Activated CD4-positive, alpha-beta memory T cell treated with anti-CD3 and anti-CD28 coated beads, Interleukin-2, amount 10 ng/mL, durations not matched to agents 7 days and 5 days (primary cell): ENCODE results near the gene INF2. TPM values are rescaled to one million over a fixed set of nuclear protein-coding genes. Genes with fewer than 3 reads are reported as not detected.

Source experiments
- CTCF ChIA-PET: fragments of 350-600 bp; sonication (Branson Sonifier 250); formaldehyde crosslinking; loops from one replicate; lab custom pipeline; 2021; ENCODE audit warnings: antibody characterized with exemption, inconsistent platforms; lab: Charles Lee
- POLR2A ChIA-PET: fragments of 350-600 bp; sonication (Branson Sonifier 250); formaldehyde crosslinking; loops from one replicate; lab custom pipeline; 2021; ENCODE audit warnings: antibody characterized with exemption; lab: Charles Lee
- DNase-seq: peaks from one replicate; pipeline ENCODE4 v3.0.0-alpha.2; 2020
- H3K27ac Mint-ChIP-seq: one replicate; pipeline ENCODE4 v1.8.0; 2021; ENCODE audit warnings: mild to moderate bottlenecking, mixed read lengths
- H3K27me3 Mint-ChIP-seq: one replicate; pipeline ENCODE4 v1.8.0; 2021; ENCODE audit warnings: mixed read lengths
- H3K36me3 Mint-ChIP-seq: one replicate; pipeline ENCODE4 v1.8.0; 2021; ENCODE audit warnings: low read depth, mixed read lengths
- H3K4me1 Mint-ChIP-seq: one replicate; pipeline ENCODE4 v1.8.0; 2021; ENCODE audit warnings: mixed read lengths
- H3K4me3 Mint-ChIP-seq: one replicate; pipeline ENCODE4 v1.8.0; 2021; ENCODE audit warnings: mild to moderate bottlenecking, mixed read lengths
- H3K9me3 Mint-ChIP-seq: one replicate; pipeline ENCODE4 v1.8.0; 2021; ENCODE audit warnings: mixed read lengths
- total RNA-seq, 2 experiments: library from RNA; stranded (reverse); gene quantifications; one replicate each; pipeline ENCODE4 v1.2.3, GENCODE V29; 2021

INF2 gene
- total RNA-seq, 2 experiments from 2014 or later: 120 to 132 TPM

DNA sequence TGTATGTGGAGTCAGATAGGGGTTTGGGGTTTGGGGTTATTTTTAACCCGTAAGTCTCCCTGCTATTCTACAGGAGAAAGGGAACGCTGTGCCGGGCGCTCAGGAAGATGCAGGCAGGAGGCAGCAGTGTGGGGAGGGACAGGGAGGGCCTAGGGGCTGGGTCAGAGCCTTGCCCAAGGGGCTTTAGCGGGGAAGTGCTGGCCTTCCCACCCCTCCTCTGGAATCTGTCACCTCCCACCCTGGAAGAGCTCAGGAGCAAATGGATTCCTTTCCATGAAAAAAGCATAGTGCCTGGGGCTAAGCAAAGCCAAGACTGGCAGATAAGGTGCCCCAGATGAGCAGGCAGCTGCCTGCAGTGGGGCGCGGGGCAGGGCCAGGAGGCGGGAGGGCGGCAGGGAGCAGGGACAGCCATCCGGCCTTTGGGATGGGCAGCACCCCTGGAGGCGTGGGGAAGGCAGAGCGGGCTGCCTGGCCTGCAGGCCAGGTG lies 7.3 kb upstream of the INF2 start:
- DNase-seq: no peak
- Mint-ChIP-seq H3K27ac (no peak overlapping the region), H3K4me1 (peaks cover 43% of the 10 kb centered on the region), H3K9me3 (no peaks in the 10 kb centered on the region), H3K4me3 (no peak overlapping the region), H3K36me3 (no peaks in the 10 kb centered on the region), H3K27me3 (peaks cover 2% of the 10 kb centered on the region)
- ChIA-PET POLR2A (no interaction called here), CTCF (no interaction called here)

- ChIA-PET CTCF (interaction anchor here (1.3 kb wide), 1 partner anchor 18 kb away, joined by 4 read pairs; no protein-coding TSS in a partner anchor), POLR2A (interaction anchor here (1.2 kb wide), 2 partner anchors 11 to 68 kb away, joined by 3 read pairs; no protein-coding TSS in a partner anchor)
- Mint-ChIP-seq H3K9me3 (no peaks in the 10 kb centered on the region), H3K4me3 (no peak overlapping the region), H3K36me3 (no peaks in the 10 kb centered on the region), H3K4me1 (peaks cover 48% of the 10 kb centered on the region), H3K27me3 (peaks cover 2% of the 10 kb centered on the region), H3K27ac (no peak overlapping the region)
- DNase-seq: no peak
Observed at GRCh38 chr14:104683653-104684448, 5.6 kb upstream of the INF2 start.

- H3K9me3 Mint-ChIP-seq: no peaks in the 10 kb centered on the region
- no peak overlapping the region for H3K4me3 Mint-ChIP-seq
- no peak for DNase-seq
- no peaks in the 10 kb centered on the region for H3K36me3 Mint-ChIP-seq
- POLR2A ChIA-PET: interaction anchor here (1.2 to 1.4 kb wide), 2 partner anchors 10 kb away, joined by 3 to 9 read pairs; no protein-coding TSS in a partner anchor
- no peak overlapping the region for H3K27ac Mint-ChIP-seq
- H3K4me1 Mint-ChIP-seq: peaks cover 47% of the 10 kb centered on the region
- CTCF ChIA-PET: interaction anchor here (0.9 to 1.3 kb wide), 2 partner anchors 19 to 25 kb away, joined by 4 read pairs; no protein-coding TSS in a partner anchor
- H3K27me3 Mint-ChIP-seq: peaks cover 2% of the 10 kb centered on the region
Observed at GRCh38 chr14:104684449-104684821, 5.0 kb upstream of the INF2 start.

DNA sequence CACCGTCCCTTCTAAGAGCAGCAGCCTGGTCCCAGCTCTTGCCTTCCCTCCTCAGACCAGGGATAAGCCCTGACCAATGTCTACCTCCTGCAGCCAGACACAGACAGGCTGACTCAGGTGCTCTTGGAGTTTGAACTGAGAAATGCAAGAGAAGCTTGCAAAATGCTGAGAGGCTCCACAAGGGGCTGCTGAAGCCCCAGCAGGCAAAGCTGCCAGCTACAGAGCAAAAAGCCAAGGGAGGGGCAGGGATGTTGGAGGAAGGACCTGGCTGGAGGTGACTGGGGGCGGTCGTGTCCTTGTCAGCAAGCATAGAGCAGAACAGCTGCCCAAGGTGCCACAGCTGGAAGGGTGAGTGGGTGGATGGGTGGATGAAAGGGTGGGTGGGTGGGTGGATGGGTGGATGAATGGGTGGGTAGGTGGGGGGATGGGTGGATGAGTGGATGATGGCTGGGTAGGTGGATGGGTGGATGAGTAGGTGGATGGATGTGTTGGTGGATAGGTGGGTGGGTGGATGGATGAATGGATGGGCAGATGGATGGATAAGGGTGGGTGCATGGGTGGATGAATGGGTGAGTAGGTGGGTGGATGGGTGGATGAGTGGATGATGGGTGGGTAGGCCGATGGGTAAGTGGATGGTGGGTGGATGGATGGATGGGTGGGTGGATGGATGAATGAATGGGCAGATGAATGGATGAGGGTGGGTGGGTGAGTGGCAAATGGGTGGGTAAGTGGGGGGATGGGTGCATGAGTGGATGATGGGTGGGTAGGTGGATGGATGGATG lies 4.0 kb upstream of the INF2 start:
- ChIA-PET POLR2A (interaction anchor here (1.4 kb wide), 1 partner anchor 9 kb away, joined by 9 read pairs; no protein-coding TSS in a partner anchor), CTCF (interaction anchor here (0.9 to 1.3 kb wide), 2 partner anchors 20 to 24 kb away, joined by 4 read pairs; no protein-coding TSS in a partner anchor)
- Mint-ChIP-seq H3K27me3 (peaks cover 2% of the 10 kb centered on the region), H3K4me1 (peaks cover 45% of the 10 kb centered on the region), H3K36me3 (no peaks in the 10 kb centered on the region), H3K4me3 (no peak overlapping the region), H3K27ac (peak overlapping the region; percentile 42), H3K9me3 (no peaks in the 10 kb centered on the region)
- no peak for DNase-seq

DNA sequence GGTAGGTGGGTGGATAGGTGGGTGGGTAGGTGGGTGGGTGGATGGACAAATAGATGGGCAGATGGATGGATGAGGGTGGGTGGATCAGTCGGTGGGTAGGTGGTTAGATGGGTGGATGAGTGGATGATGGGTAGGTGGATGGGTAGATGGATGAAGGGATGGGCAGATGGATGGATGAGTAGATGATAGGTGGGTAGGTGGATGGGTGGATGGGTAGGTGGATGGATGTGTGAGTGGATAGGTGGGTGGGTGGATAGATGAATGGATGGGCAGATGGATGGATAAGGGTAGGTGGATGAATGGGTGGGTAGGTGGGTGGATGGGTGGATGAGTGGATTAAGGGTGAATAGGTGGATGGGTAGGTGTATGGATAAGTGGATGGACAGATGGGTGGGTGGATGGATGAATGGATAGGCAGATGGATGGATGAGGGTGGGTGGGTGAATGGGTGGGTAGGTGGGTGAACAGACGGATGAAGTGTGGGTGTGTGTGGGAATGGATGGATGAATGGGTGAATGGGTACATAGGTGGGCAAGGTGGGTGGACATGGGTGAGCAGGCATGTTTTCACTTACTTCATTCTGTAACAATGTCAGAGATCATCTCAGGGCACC lies 3.3 kb upstream of the INF2 start:
- ChIA-PET POLR2A (interaction anchor here (1.3 to 1.9 kb wide), 5 partner anchors 8 to 67 kb away, joined by 5 to 18 read pairs (median 6); partner anchors contain the start of gene SIVA1), CTCF (interaction anchor here (1.3 to 1.7 kb wide), 2 partner anchors 8 to 20 kb away, joined by 5 to 7 read pairs; no protein-coding TSS in a partner anchor)
- Mint-ChIP-seq H3K9me3 (no peaks in the 10 kb centered on the region), H3K36me3 (peaks cover 5% of the 10 kb centered on the region), H3K4me3 (no peak overlapping the region), H3K4me1 (peaks cover 48% of the 10 kb centered on the region), H3K27ac (no peak overlapping the region), H3K27me3 (peaks cover 2% of the 10 kb centered on the region)
- no peak for DNase-seq

DNA sequence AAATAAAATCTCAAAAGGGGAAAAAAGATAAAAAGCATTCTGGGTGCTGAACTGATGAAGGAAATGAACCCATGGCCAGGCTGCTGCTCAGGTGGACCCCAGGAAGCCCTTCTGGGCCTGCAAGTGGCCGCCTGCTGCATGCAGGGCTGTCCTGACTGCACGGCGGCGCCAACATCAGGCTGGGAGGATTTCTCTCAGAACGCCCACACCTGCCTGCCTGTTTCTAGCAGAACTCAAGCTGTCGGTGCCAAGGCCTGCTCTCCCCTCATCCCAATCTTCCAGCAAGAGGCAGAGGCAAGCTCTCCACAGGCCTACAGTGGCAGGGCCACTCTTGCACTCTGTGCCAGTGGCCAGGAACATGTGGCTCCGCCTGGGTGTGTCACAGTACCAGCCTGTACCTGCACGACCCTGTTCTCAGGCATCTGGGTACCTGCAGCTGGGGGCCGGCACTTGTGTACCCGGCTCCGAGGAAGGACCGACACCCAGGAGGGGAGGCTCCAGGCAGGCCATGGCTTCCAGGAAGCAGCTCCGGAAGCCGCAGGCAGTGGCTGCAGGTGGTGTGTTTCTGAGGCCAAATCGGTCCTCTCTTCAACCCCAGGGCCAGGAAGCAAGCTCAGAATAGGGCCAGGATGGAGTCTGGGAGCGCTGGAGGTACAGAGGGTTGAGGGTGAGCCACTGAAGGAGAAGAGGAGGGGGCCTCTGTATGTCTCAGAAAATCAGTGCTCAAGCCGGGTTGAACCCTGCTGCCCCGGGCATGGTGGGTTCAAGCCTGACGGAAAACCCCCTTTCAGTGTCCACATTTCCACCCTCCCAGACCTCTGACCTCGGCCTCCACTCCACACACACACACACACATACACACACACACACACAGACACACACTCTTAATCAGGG lies 2.5 kb upstream of the INF2 start:
- CTCF ChIA-PET: interaction anchor here (1.3 to 1.7 kb wide), 2 partner anchors 9 to 21 kb away, joined by 5 to 7 read pairs; no protein-coding TSS in a partner anchor
- peak overlapping the region; percentile 28 for H3K4me3 Mint-ChIP-seq
- H3K36me3 Mint-ChIP-seq: peaks cover 6% of the 10 kb centered on the region

DNA sequence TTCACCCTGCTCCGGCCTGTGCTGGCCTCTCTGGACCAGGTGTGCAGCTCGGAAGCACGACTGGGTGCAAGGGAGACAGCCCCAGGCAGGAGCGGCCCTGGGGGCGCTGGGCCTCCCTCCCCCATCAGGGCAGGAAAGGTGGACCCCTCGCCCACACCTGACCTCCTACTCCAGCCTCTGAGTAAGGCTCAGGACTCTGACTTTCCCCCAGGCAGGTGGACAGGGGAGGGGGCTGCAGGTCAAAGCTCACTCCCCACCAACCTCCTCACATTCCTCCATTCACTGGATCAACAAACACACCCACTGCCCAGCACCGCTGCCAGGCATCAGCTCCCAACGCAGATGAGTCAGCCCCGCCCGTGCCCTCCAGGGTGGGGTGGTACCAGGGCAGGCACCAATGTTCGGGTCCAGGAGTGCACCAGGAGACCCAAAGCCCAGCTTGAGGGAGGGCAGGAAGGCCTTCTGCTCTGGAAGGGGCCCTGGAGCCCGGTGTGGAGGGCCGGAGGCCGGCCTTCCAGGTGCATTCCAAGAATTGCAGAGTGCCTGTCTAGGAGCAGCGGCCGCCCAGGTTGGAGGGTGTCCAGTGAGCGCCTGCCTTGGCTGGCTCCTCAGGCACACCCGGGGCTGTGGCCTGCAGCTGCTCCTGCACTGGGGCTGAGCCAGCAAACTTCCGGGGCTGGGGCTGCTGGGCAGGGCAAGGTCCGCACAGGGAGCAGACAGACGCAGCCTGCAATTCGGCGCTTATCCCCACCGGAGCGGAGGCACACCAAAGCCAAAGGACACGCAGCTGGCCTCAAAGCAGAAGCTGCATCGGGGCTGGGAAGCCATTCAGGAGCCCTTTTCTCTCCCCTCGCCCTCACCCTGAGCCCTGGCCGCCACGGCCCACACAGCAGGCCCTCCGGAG lies 1.6 kb upstream of the INF2 start:
- Mint-ChIP-seq H3K4me1 (peaks cover 59% of the 10 kb centered on the region), H3K27ac (peak overlapping the region; percentile 71), H3K4me3 (peak overlapping the region; percentile 41), H3K36me3 (peaks cover 6% of the 10 kb centered on the region), H3K9me3 (no peaks in the 10 kb centered on the region), H3K27me3 (no peaks in the 10 kb centered on the region)
- ChIA-PET CTCF (interaction anchor here (0.5 to 1.7 kb wide), 3 partner anchors 10 to 22 kb away, joined by 3 to 7 read pairs (median 5); no protein-coding TSS in a partner anchor), POLR2A (interaction anchor here (0.8 to 1.9 kb wide), 5 partner anchors 7 to 65 kb away, joined by 3 to 18 read pairs (median 5); partner anchors contain the start of gene SIVA1)
- no peak for DNase-seq

More for the DNA sequence above, 2.5 kb upstream of the INF2 start:
- Mint-ChIP-seq H3K27ac (peak overlapping the region; percentile 61), H3K4me1 (peaks cover 54% of the 10 kb centered on the region), H3K27me3 (peaks cover 2% of the 10 kb centered on the region), H3K9me3 (no peaks in the 10 kb centered on the region)
- DNase-seq: peak; percentile 62
- POLR2A ChIA-PET: interaction anchor here (0.8 to 1.9 kb wide), 5 partner anchors 8 to 66 kb away, joined by 3 to 18 read pairs (median 5); partner anchors contain the start of gene SIVA1

DNA sequence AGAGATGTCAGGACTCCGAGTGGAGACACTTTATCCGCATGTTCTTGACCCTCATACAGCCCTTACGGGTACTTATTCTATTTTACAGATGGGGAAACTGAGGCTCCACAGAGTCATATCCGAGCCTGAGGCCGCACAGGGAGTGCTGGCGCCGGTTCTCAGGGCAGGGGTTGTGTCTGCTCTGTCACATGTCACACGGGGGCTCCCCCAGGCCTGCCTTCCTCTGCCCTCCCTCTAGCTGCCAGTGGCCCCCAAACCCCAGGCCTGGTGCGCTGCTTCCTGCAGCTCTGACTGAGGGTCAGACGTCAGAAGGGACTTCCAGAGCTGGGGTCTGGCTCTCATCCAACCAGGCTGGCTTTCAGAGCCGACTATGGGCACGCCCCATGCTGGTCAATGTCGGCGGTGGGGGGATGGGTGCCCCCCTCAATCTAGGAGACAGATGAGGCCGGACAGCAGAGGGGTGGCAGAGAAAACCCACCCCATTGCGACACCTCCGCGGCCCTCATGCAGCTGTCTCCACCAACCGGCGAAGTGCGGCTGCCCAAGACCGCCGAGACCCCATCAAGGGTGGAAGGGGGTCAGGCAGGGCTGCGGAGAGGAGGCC lies 811 bp upstream of the INF2 start:
- ChIA-PET POLR2A (interaction anchor here (4.0 kb wide), 1 partner anchor 10 kb away, joined by 26 read pairs; no protein-coding TSS in a partner anchor), CTCF (interaction anchor here (0.5 kb wide), 1 partner anchor 13 kb away, joined by 3 read pairs; no protein-coding TSS in a partner anchor)
- Mint-ChIP-seq H3K36me3 (peaks cover 6% of the 10 kb centered on the region), H3K27ac (no peak overlapping the region), H3K4me1 (peaks cover 66% of the 10 kb centered on the region), H3K9me3 (no peaks in the 10 kb centered on the region), H3K4me3 (peak overlapping the region; percentile 63), H3K27me3 (no peaks in the 10 kb centered on the region)
- no peak for DNase-seq

- POLR2A ChIA-PET: interaction anchor here (0.8 to 4.0 kb wide), 3 partner anchors 11 to 34 kb away, joined by 3 to 26 read pairs (median 6); partner anchors contain the start of gene ADSS1
- H3K27ac Mint-ChIP-seq: peak overlapping the region; percentile 58
- CTCF ChIA-PET: no interaction called here
- DNase-seq: peak; percentile 38
- H3K4me1 Mint-ChIP-seq: peaks cover 70% of the 10 kb centered on the region
- no peaks in the 10 kb centered on the region for H3K27me3 Mint-ChIP-seq
- H3K4me3 Mint-ChIP-seq: peak overlapping the region; percentile 77
- no peaks in the 10 kb centered on the region for H3K9me3 Mint-ChIP-seq
- H3K36me3 Mint-ChIP-seq: peaks cover 11% of the 10 kb centered on the region
Observed at GRCh38 chr14:104689881-104690711, 678 bp downstream of the INF2 start.
